Spleen (tissue), 11 donors: ENCODE data around the gene KRTAP10-2. TPM values are rescaled to one million over a fixed set of nuclear protein-coding genes. Genes with fewer than 3 reads are reported as not detected.

ENCODE experiments used
- DNase-seq: peaks from one replicate; pipeline ENCODE4 v3.0.0-alpha.2; 2020
- H3K27ac ChIP-seq, 8 donors: fragments of 200-600 bp; sonication (generic) in 7 of 8; 1 replicate in 4 of 8; 2 replicates in 4 of 8; pipeline versions ENCODE4 v1.5.0 to v1.8.0; 2016 to 2021; ENCODE audit warnings: inconsistent platforms in 4 of 8, mild to moderate bottlenecking in 4 of 8, moderate library complexity in 1 of 8
- H3K27me3 ChIP-seq, 7 donors: fragments of 200-600 bp; sonication (generic) in 6 of 7; replicated peaks in 1 of 7; 1 replicate in 4 of 7; 2 replicates in 3 of 7; pipeline versions ENCODE4 v1.5.0 to v1.8.0; 2016 to 2021; ENCODE audit warnings: inconsistent platforms in 3 of 7, mild to moderate bottlenecking in 1 of 7
- H3K36me3 ChIP-seq, 6 donors: fragments of 200-600 bp; sonication (generic) in 5 of 6; 1 replicate in 4 of 6; 2 replicates in 2 of 6; pipeline versions ENCODE4 v1.5.0 to v1.8.0; 2016 to 2021; ENCODE audit warnings: inconsistent platforms in 2 of 6
- H3K4me1 ChIP-seq, 6 donors: fragments of 200-600 bp; sonication (generic) in 5 of 6; 1 replicate in 3 of 6; 2 replicates in 3 of 6; pipeline versions ENCODE4 v1.5.0 to v1.8.0; 2016 to 2021; ENCODE audit warnings: inconsistent platforms in 3 of 6
- H3K4me3 ChIP-seq, 8 donors: fragments of 200-600 bp; sonication (generic) in 7 of 8; 1 replicate in 4 of 8; 2 replicates in 4 of 8; pipeline versions ENCODE4 v1.5.0 to v1.8.0; 2016 to 2021; ENCODE audit warnings: inconsistent platforms in 4 of 8, mild to moderate bottlenecking in 4 of 8, moderate library complexity in 2 of 8
- H3K9me3 ChIP-seq, 8 donors: fragments of 200-600 bp; sonication (generic) in 7 of 8; 1 replicate in 4 of 8; 2 replicates in 4 of 8; pipeline versions ENCODE4 v1.5.0 to v1.8.0; 2016 to 2021; ENCODE audit warnings: inconsistent platforms in 4 of 8
- CTCF ChIP-seq, 11 experiments: fragments of 200-600 bp in 7 of 11; fragments of 450-650 bp in 4 of 11; sonication (generic) in 4 of 11; IDR thresholded peaks in 8 of 11; conservative IDR thresholded peaks in 3 of 11; 1 replicate in 7 of 11; 2 replicates in 4 of 11; pipeline versions ENCODE4 v1.4.0 to v1.8.0; 2016 to 2021; ENCODE audit warnings: antibody characterized with exemption in 11 of 11, inconsistent platforms in 4 of 11, mild to moderate bottlenecking in 1 of 11
- POLR2A ChIP-seq, 3 donors: fragments of 450-650 bp; IDR thresholded peaks; one replicate each; pipeline ENCODE4 v1.5.1; 2017; ENCODE audit warnings: antibody characterized with exemption in 3 of 3, mild to moderate bottlenecking in 1 of 3
- POLR2AphosphoS5 ChIP-seq, 3 donors: sonication (generic); formaldehyde crosslinking; IDR thresholded peaks; one replicate each; pipeline ENCODE4 v1.5.1; 2017; ENCODE audit warnings: antibody characterized with exemption in 3 of 3
- WGBS, 5 donors: extraction: QIAGEN DNeasy Blood & Tissue Kit in 3 of 5; methylation state at CpG; one replicate each; pipeline versions ENCODE4 v1.1.5 to v1.1.7; 2013 to 2018; 5-methylcytosine and 5-hydroxymethylcytosine counted together
- intact Hi-C: fragments of 100-400 bp; cut with DNase I; formaldehyde crosslinking; loops from one replicate; pipeline ENCODE4 v1.15.0; 2023; ENCODE audit warnings: low total_unique reads
- polyA plus RNA-seq, 3 donors: library from polyadenylated mRNA; stranded (reverse); fragments of 200-250 nt; gene quantifications; one replicate each; pipeline ENCODE4 v1.2.1, GENCODE V29; 2013
- total RNA-seq, 7 donors: library from RNA; depleted of rRNA in 3 of 7; stranded (reverse); fragments of >200 nt in 3 of 7; fragmentation: NEBNext Ultra II Directional in 4 of 7; extraction: Animal tissue kit (Norgen Biotek cat#: 25700) in 4 of 7; gene quantifications; one replicate each; pipeline versions ENCODE4 v1.1.0 to v1.2.1, GENCODE V29; 2016 to 2021
- donor health status: healthy with polysubstance abuse.
- donor health status: DM: no; HTN: no; CAD: no; lungs with moderate emphysema.
- donor health status: DM: no; HTN: no; CAD: no.
- donor health status: Bipolar disorder and iron deficiency.
- donor health status: healthy.
- donor health status: DM: no; HTN: no; CAD: no.
- donor health status: DM: yes; HTN: yes; CAD: no.

KRTAP10-2 gene
- total and polyA plus RNA-seq, 10 donors, result not detected

GRCh38 chr21:44598061-44598460 lies 46.8 kb upstream of the KRTAP10-2 start:
- Histone ChIP-seq H3K9me3 (peaks cover 0 to 11% (median 0%) of the 10 kb centered on the region in 8 donors), H3K27me3 (peaks cover 0 to 38% (median 14%) of the 10 kb centered on the region in 7 donors), H3K4me3 (no peak overlapping the region), H3K4me1 (no peaks in the 10 kb centered on the region), H3K36me3 (no peaks in the 10 kb centered on the region), H3K27ac (no peak overlapping the region)
- TF ChIP-seq POLR2A (IDR thresholded peaks at IDR 0.05) (no peak), CTCF (IDR thresholded peaks at IDR 0.05 in 8 of 11, conservative IDR thresholded peaks at IDR 0.05 in 3 of 11) (no peak), POLR2AphosphoS5 (IDR thresholded peaks at IDR 0.05) (no peak)
- DNase-seq, result no peak
- WGBS, 5 donors, result 80 to 88% (median 83%) methylated on average over 11 of the region's 11 CpGs
- intact Hi-C loops, result no loop called here

DNA sequence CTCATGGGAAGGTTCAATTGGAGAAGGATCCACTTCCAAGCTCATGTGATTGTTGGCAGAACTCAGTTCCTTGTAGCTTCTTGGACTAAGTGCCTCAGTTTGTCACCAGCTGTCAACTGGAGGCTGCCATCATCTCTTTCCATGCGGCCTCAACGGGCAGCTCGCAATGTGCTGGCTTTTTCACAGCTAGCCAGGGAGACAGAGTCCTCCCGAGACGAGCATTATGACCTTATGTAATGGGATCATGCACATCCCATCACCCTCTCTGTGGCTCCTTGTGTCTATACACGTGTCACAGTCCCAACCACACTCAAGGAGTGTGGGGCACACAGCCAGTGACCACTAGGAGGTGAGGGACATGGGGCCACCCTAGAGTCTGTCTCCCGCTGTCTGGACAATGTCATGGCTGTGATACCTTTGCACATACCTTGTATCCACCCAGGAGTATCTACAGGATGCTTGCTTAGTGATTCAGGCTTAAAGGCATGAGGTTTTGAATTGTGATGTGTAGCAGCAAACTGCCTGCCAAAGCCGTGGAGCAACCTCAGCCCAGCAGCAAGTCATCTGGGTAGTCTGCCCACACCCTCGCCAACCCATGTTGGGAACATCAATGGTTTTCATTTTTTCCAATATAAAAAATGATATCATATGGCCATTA lies 44.9 kb upstream of the KRTAP10-2 start:
- no peaks in the 10 kb centered on the region for H3K4me1 ChIP-seq
- H3K9me3 ChIP-seq, result peaks cover 0 to 11% (median 0%) of the 10 kb centered on the region in 8 donors
- H3K27me3 ChIP-seq, result peaks cover 0 to 35% (median 3%) of the 10 kb centered on the region in 7 donors
- no peak overlapping the region for H3K4me3 ChIP-seq
- H3K27ac ChIP-seq, result no peak overlapping the region
- no peak for DNase-seq
- TF ChIP-seq POLR2AphosphoS5 (IDR thresholded peaks at IDR 0.05), result no peak
- TF ChIP-seq CTCF (IDR thresholded peaks at IDR 0.05 in 8 of 11, conservative IDR thresholded peaks at IDR 0.05 in 3 of 11), result no peak
- TF ChIP-seq POLR2A (IDR thresholded peaks at IDR 0.05), result no peak
- 57 to 84% (median 82%) methylated on average over 9 of the region's 9 CpGs for WGBS, 5 donors
- intact Hi-C loops, result no loop called here
- no peaks in the 10 kb centered on the region for H3K36me3 ChIP-seq

- Histone ChIP-seq H3K4me1 (no peaks in the 10 kb centered on the region), H3K4me3 (no peak overlapping the region), H3K36me3 (no peaks in the 10 kb centered on the region), H3K9me3 (peaks cover 0 to 11% (median 0%) of the 10 kb centered on the region in 8 donors), H3K27ac (no peak overlapping the region), H3K27me3 (peaks cover 0 to 39% (median under 1%) of the 10 kb centered on the region in 7 donors)
- DNase-seq, result no peak
- WGBS, 5 donors, result 78 to 91% (median 86%) methylated on average over 6 of the region's 6 CpGs
- intact Hi-C loops, result no loop called here
- TF ChIP-seq POLR2AphosphoS5 (IDR thresholded peaks at IDR 0.05) (no peak), CTCF (IDR thresholded peaks at IDR 0.05 in 8 of 11, conservative IDR thresholded peaks at IDR 0.05 in 3 of 11) (no peak), POLR2A (IDR thresholded peaks at IDR 0.05) (no peak)
Measured at GRCh38 chr21:44595524-44595923, 44.2 kb upstream of the KRTAP10-2 start.

DNA sequence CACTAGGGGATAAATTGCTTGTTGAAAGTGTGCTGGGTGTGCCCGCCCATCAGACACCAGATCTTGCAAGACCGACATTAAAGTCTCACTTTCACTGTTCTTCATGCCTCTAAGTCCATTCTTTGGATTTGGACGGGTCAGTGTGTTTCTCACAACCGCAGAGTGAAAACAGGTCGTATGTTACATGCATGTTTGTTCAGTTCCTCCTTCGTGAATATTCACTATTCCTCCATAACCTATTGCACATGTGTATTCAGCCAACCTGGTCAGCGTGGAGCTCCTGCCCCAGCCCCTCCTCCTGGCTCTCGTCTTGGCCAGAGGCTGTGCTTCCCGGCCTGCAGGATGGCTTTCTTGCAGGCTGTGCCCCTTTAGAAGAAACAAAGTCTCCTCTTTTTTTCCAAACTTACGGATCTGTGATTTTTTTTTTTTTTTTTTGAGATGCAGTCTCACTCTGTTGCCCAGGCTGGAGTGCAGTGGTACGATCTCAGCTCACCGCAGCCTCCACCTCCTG lies 43.2 kb upstream of the KRTAP10-2 start:
- DNase-seq, result no peak
- TF ChIP-seq POLR2AphosphoS5 (IDR thresholded peaks at IDR 0.05) (no peak), POLR2A (IDR thresholded peaks at IDR 0.05) (no peak), CTCF (IDR thresholded peaks at IDR 0.05 in 8 of 11, conservative IDR thresholded peaks at IDR 0.05 in 3 of 11) (no peak)
- intact Hi-C loops, result no loop called here
- Histone ChIP-seq H3K4me3 (no peak overlapping the region), H3K27ac (no peak overlapping the region), H3K36me3 (no peaks in the 10 kb centered on the region), H3K27me3 (peaks cover 0 to 42% (median 11%) of the 10 kb centered on the region in 7 donors), H3K9me3 (peaks cover 0 to 11% (median 0%) of the 10 kb centered on the region in 8 donors), H3K4me1 (no peaks in the 10 kb centered on the region)
- 78 to 85% (median 83%) methylated on average over 12 of the region's 12 CpGs for WGBS, 5 donors
